ENCODE measurements around the gene DLD. TPM values are rescaled to one million over a fixed set of nuclear protein-coding genes. Genes with fewer than 3 reads are reported as not detected.

Gene DLD
- total and polyA plus RNA-seq, 2 of the 13 experiments (the other 11 are each of a cell fraction or from before 2014, with no cell fraction given): 56.8 to 95.2 TPM

GRCh38 chr7:107967420-107967819 lies 76.4 kb downstream of the DLD start (continued):
- TF ChIP-seq, protein P1, sequence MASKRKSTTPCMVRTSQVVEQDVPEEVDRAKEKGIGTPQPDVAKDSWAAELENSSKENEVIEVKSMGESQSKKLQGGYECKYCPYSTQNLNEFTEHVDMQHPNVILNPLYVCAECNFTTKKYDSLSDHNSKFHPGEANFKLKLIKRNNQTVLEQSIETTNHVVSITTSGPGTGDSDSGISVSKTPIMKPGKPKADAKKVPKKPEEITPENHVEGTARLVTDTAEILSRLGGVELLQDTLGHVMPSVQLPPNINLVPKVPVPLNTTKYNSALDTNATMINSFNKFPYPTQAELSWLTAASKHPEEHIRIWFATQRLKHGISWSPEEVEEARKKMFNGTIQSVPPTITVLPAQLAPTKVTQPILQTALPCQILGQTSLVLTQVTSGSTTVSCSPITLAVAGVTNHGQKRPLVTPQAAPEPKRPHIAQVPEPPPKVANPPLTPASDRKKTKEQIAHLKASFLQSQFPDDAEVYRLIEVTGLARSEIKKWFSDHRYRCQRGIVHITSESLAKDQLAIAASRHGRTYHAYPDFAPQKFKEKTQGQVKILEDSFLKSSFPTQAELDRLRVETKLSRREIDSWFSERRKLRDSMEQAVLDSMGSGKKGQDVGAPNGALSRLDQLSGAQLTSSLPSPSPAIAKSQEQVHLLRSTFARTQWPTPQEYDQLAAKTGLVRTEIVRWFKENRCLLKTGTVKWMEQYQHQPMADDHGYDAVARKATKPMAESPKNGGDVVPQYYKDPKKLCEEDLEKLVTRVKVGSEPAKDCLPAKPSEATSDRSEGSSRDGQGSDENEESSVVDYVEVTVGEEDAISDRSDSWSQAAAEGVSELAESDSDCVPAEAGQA (IDR thresholded peaks at IDR 0.05; ENCODE audit: low read depth): no peak
- TF ChIP-seq, protein P1 (CRISPR knock-in tag; IDR thresholded peaks at IDR 0.05; ENCODE audit: borderline replicate concordance): no peak
- no peak for TF ChIP-seq GTF2F1 (IDR thresholded peaks at IDR 0.05; ENCODE audit: low read length)
- no peak for TF ChIP-seq ZNF230 (CRISPR knock-in tag; IDR thresholded peaks at IDR 0.05)
- TF ChIP-seq FOXA1 (IDR thresholded peaks at IDR 0.05): peak; percentile 80
- peak; percentile 89 for TF ChIP-seq FOXA1 (CRISPR knock-in tag; IDR thresholded peaks at IDR 0.05)
- no peak for TF ChIP-seq ZMAT5 (CRISPR knock-in tag; IDR thresholded peaks at IDR 0.05; ENCODE audit: borderline replicate concordance, low read depth)
- peak; percentile 71 for TF ChIP-seq SAP130 (CRISPR knock-in tag; IDR thresholded peaks at IDR 0.05; ENCODE audit: low read depth)
- TF ChIP-seq TAF1 (CRISPR knock-in tag; IDR thresholded peaks at IDR 0.05): no peak
- TF ChIP-seq ZNF564 (CRISPR knock-in tag; IDR thresholded peaks at IDR 0.05): no peak
- TF ChIP-seq KLF16 (CRISPR knock-in tag; IDR thresholded peaks at IDR 0.05): peak in 1 of 2 experiments; percentile 39; a peak in 1 of 4 replicates
- TF ChIP-seq ZFP90 (CRISPR knock-in tag; IDR thresholded peaks at IDR 0.05; ENCODE audit: borderline replicate concordance): no peak
- no peak for TF ChIP-seq REXO4 (CRISPR knock-in tag; IDR thresholded peaks at IDR 0.05; ENCODE audit: borderline replicate concordance)
- TF ChIP-seq, protein P2, sequence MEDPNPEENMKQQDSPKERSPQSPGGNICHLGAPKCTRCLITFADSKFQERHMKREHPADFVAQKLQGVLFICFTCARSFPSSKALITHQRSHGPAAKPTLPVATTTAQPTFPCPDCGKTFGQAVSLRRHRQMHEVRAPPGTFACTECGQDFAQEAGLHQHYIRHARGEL (CRISPR knock-in tag; IDR thresholded peaks at IDR 0.05): no peak
- no peak for TF ChIP-seq ZBTB1 (CRISPR knock-in tag; IDR thresholded peaks at IDR 0.05; ENCODE audit: borderline replicate concordance)
- TF ChIP-seq ZNF260 (CRISPR knock-in tag; IDR thresholded peaks at IDR 0.05; ENCODE audit: borderline replicate concordance, low read depth): no peak
- TF ChIP-seq, protein P3, sequence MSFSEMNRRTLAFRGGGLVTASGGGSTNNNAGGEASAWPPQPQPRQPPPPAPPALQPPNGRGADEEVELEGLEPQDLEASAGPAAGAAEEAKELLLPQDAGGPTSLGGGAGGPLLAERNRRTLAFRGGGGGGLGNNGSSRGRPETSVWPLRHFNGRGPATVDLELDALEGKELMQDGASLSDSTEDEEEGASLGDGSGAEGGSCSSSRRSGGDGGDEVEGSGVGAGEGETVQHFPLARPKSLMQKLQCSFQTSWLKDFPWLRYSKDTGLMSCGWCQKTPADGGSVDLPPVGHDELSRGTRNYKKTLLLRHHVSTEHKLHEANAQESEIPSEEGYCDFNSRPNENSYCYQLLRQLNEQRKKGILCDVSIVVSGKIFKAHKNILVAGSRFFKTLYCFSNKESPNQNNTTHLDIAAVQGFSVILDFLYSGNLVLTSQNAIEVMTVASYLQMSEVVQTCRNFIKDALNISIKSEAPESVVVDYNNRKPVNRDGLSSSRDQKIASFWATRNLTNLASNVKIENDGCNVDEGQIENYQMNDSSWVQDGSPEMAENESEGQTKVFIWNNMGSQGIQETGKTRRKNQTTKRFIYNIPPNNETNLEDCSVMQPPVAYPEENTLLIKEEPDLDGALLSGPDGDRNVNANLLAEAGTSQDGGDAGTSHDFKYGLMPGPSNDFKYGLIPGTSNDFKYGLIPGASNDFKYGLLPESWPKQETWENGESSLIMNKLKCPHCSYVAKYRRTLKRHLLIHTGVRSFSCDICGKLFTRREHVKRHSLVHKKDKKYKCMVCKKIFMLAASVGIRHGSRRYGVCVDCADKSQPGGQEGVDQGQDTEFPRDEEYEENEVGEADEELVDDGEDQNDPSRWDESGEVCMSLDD (CRISPR knock-in tag; IDR thresholded peaks at IDR 0.05; ENCODE audit: borderline replicate concordance): no peak
- peak; percentile 46; the same call in 1 of the 2 replicates for TF ChIP-seq ETV5 (CRISPR knock-in tag; IDR thresholded peaks at IDR 0.05; ENCODE audit: borderline replicate concordance)
- TF ChIP-seq LCORL (IDR thresholded peaks at IDR 0.05): no peak
- peak; percentile 25; the same call in 1 of the 2 replicates for TF ChIP-seq LCORL (CRISPR knock-in tag; IDR thresholded peaks at IDR 0.05)
- TF ChIP-seq ZBTB33 (CRISPR knock-in tag; IDR thresholded peaks at IDR 0.05): no peak

Data from HepG2 (cell line).